Measurements from ENCODE around the gene PDGFD. TPM values are rescaled to one million over a fixed set of nuclear protein-coding genes. Genes with fewer than 3 reads are reported as not detected.

PDGFD gene
- polyA plus RNA-seq, 1 donor (not counting 4 experiments of a cell fraction or from before 2014, with no cell fraction given) = 0.28 TPM

GRCh38 chr11:103910721-103911120 lies 253.2 kb downstream of the PDGFD start:
- H3K4me2 ChIP-seq (ENCODE audit: control insufficient read depth, extremely low read depth, insufficient read depth, low read depth, low read length) = no peak overlapping the region
- H3K27ac ChIP-seq (ENCODE audit: control insufficient read depth, insufficient read depth, low read length) = no peak overlapping the region
- dilution Hi-C loops (cut with MboI; ENCODE audit: extremely low pct_ligation_motif_present, low sequenced_read_pairs) = no loop called here
- H3K79me2 ChIP-seq (ENCODE audit: control insufficient read depth, insufficient read depth, low read length) = no peaks in the 10 kb centered on the region
- no peak for FAIRE-seq
- H2AFZ ChIP-seq (ENCODE audit: control insufficient read depth, low read length) = no peak overlapping the region
- H4K20me1 ChIP-seq (ENCODE audit: control insufficient read depth, extremely low read depth, insufficient read depth, low read length) = no peaks in the 10 kb centered on the region
- H3K9me1 ChIP-seq (ENCODE audit: control insufficient read depth, extremely low read depth, insufficient read depth, low read length) = no peaks in the 10 kb centered on the region
- no peak overlapping the region for H3K9ac ChIP-seq (ENCODE audit: control insufficient read depth, extremely low read depth, insufficient read depth, low read length)
- H3K4me1 ChIP-seq (ENCODE audit: control insufficient read depth, extremely low read depth, insufficient read depth, low read length) = no peaks in the 10 kb centered on the region
- DNase-seq (ENCODE audit: low read depth, low spot score) = no peak
- no peaks in the 10 kb centered on the region for H3K27me3 ChIP-seq (ENCODE audit: control insufficient read depth, extremely low read depth, insufficient read depth, low read length)
- H3K9me3 ChIP-seq (ENCODE audit: control insufficient read depth, low read depth, low read length) = no peaks in the 10 kb centered on the region
- TF ChIP-seq EZH2 (IDR thresholded peaks at IDR 0.05; ENCODE audit: low read length) (no peak), CTCF (optimal IDR thresholded peaks at IDR 0.05 in 1 of 3, IDR thresholded peaks at IDR 0.05 in 1 of 3, conservative IDR thresholded peaks at IDR 0.05 in 1 of 3; ENCODE audit: extremely low read depth in 1 of 3, insufficient read depth in 2 of 3, low read length in 3 of 3) (no peak)
- H3K36me3 ChIP-seq (ENCODE audit: control insufficient read depth in 2 of 2, extremely low read depth in 1 of 2, insufficient read depth in 2 of 2, low read length in 2 of 2) = no peaks in the 10 kb centered on the region
- H3K4me3 ChIP-seq (ENCODE audit: control insufficient read depth in 2 of 3, extremely low read depth in 1 of 3, insufficient read depth in 2 of 3, low read depth in 1 of 3, low read length in 3 of 3) = no peak overlapping the region

- H3K36me3 ChIP-seq (ENCODE audit: control insufficient read depth in 2 of 2, extremely low read depth in 1 of 2, insufficient read depth in 2 of 2, low read length in 2 of 2) = no peaks in the 10 kb centered on the region
- no peak for DNase-seq (ENCODE audit: low read depth, low spot score)
- no peaks in the 10 kb centered on the region for H3K4me1 ChIP-seq (ENCODE audit: control insufficient read depth, extremely low read depth, insufficient read depth, low read length)
- H3K27me3 ChIP-seq (ENCODE audit: control insufficient read depth, extremely low read depth, insufficient read depth, low read length) = no peaks in the 10 kb centered on the region
- dilution Hi-C loops (cut with MboI; ENCODE audit: extremely low pct_ligation_motif_present, low sequenced_read_pairs) = no loop called here
- H3K4me3 ChIP-seq (ENCODE audit: control insufficient read depth in 2 of 3, extremely low read depth in 1 of 3, insufficient read depth in 2 of 3, low read depth in 1 of 3, low read length in 3 of 3) = no peak overlapping the region
- H3K9ac ChIP-seq (ENCODE audit: control insufficient read depth, extremely low read depth, insufficient read depth, low read length) = no peak overlapping the region
- TF ChIP-seq CTCF (optimal IDR thresholded peaks at IDR 0.05 in 1 of 3, IDR thresholded peaks at IDR 0.05 in 1 of 3, conservative IDR thresholded peaks at IDR 0.05 in 1 of 3; ENCODE audit: extremely low read depth in 1 of 3, insufficient read depth in 2 of 3, low read length in 3 of 3) (no peak), EZH2 (IDR thresholded peaks at IDR 0.05; ENCODE audit: low read length) (no peak)
- no peaks in the 10 kb centered on the region for H4K20me1 ChIP-seq (ENCODE audit: control insufficient read depth, extremely low read depth, insufficient read depth, low read length)
- H3K79me2 ChIP-seq (ENCODE audit: control insufficient read depth, insufficient read depth, low read length) = no peaks in the 10 kb centered on the region
- H3K9me1 ChIP-seq (ENCODE audit: control insufficient read depth, extremely low read depth, insufficient read depth, low read length) = no peaks in the 10 kb centered on the region
- no peak overlapping the region for H2AFZ ChIP-seq (ENCODE audit: control insufficient read depth, low read length)
- H3K4me2 ChIP-seq (ENCODE audit: control insufficient read depth, extremely low read depth, insufficient read depth, low read depth, low read length) = no peak overlapping the region
- H3K9me3 ChIP-seq (ENCODE audit: control insufficient read depth, low read depth, low read length) = no peaks in the 10 kb centered on the region
- H3K27ac ChIP-seq (ENCODE audit: control insufficient read depth, insufficient read depth, low read length) = no peak overlapping the region
- no peak for FAIRE-seq
Measured at GRCh38 chr11:103907548-103908455, 256.1 kb downstream of the PDGFD start.
